ENCODE measurements around the gene RHOG. TPM values are rescaled to one million over a fixed set of nuclear protein-coding genes. Genes with fewer than 3 reads are reported as not detected.

The RHOG gene
- total and polyA plus RNA-seq, 8 donors: 5.9 to 101 (median 34.0) TPM

DNA sequence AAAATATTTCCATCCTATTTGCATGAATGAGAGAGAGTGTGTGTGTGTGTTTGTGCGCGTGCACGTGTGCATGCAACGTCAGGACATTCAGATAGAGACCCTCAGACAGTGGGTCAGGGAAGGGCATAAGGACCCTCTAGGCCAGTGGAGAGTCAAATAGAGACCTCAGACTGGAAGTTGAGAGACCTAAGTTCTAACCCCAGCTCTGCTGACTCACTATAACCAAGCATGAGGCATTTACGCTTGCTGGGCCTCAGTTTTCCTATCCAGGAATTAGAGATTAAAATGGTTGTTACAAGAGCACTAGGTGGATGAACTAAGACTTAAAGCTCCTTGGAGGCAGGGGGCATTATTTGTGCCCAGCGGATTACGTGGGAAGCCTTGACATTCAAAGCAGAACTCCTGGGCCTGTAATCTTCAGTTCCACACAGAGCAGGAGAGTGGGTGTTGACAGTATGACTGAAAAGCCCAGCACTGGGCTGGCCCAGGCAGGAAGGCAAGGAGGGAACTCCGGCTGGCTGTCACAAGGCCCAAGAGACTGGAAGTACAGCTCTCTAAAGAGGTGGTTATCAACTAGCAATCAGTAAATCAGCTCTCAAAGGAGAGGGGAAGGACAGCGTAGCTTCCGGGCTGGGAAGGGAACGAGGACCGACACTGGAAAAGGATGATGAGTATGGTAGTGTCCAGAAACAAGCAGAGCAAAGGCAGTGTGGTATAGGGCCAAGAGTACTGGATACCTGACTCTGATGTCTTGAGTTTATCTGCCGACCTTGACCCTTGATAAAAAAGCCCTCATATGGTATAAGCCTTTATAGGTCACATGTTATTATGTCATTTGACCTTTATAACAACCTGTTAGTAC lies 9.2 kb downstream of the RHOG start:
- 62 to 75% (median 69%) methylated on average over 12 to 13 of the region's 13 CpGs for WGBS, 5 donors
- H3K9me3 ChIP-seq: no peaks in the 10 kb centered on the region
- intact Hi-C loops (cut with DNase I; ENCODE audit: low total_unique reads): no loop called here
- peak overlapping the region; percentile 13 to 98 (median 52) for H3K27ac ChIP-seq
- DNase-seq: peak; percentile 34 to 40
- no peaks in the 10 kb centered on the region for H3K27me3 ChIP-seq
- H3K36me3 ChIP-seq: peaks cover 22 to 43% (median 41%) of the 10 kb centered on the region in 4 donors
- H3K4me1 ChIP-seq: peaks cover 24 to 77% (median 54%) of the 10 kb centered on the region in 4 donors
- H3K4me3 ChIP-seq: no peak overlapping the region
- no peak for TF ChIP-seq POLR2AphosphoS5 (IDR thresholded peaks at IDR 0.05)
- TF ChIP-seq POLR2A (IDR thresholded peaks at IDR 0.05): no peak
- TF ChIP-seq, protein P1, sequence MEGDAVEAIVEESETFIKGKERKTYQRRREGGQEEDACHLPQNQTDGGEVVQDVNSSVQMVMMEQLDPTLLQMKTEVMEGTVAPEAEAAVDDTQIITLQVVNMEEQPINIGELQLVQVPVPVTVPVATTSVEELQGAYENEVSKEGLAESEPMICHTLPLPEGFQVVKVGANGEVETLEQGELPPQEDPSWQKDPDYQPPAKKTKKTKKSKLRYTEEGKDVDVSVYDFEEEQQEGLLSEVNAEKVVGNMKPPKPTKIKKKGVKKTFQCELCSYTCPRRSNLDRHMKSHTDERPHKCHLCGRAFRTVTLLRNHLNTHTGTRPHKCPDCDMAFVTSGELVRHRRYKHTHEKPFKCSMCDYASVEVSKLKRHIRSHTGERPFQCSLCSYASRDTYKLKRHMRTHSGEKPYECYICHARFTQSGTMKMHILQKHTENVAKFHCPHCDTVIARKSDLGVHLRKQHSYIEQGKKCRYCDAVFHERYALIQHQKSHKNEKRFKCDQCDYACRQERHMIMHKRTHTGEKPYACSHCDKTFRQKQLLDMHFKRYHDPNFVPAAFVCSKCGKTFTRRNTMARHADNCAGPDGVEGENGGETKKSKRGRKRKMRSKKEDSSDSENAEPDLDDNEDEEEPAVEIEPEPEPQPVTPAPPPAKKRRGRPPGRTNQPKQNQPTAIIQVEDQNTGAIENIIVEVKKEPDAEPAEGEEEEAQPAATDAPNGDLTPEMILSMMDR (IDR thresholded peaks at IDR 0.05): no peak
- TF ChIP-seq EP300 (IDR thresholded peaks at IDR 0.05): no peak

DNA sequence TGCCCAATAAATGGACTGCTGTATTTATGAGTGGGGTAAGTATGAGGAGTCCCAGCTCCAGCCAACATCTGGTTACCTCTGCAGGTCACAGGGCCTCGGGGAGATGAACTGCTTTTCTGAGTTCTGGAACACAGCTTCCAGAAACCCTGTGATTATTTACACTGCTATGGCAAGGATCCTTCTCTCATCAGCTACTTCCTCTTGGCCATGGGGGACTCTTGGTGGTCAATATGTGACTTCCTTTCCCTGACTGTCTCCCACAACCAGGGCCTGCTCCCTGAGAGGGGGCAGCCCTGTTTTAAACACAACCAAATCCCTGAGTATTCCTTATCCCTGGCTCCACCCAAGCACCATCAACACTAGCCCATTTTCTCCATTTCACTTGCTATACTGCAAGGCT lies 10.0 kb downstream of the RHOG start:
- WGBS, 5 donors: 69 to 88% (median 71%) methylated on average over 1 of the region's 1 CpG
- TF ChIP-seq POLR2AphosphoS5 (IDR thresholded peaks at IDR 0.05) (no peak), EP300 (IDR thresholded peaks at IDR 0.05) (no peak), POLR2A (IDR thresholded peaks at IDR 0.05) (no peak)
- TF ChIP-seq, protein P1 (IDR thresholded peaks at IDR 0.05): no peak
- H3K4me1 ChIP-seq: peaks cover 24 to 68% (median 45%) of the 10 kb centered on the region in 4 donors
- H3K9me3 ChIP-seq: no peaks in the 10 kb centered on the region
- no peaks in the 10 kb centered on the region for H3K27me3 ChIP-seq
- intact Hi-C loops (cut with DNase I; ENCODE audit: low total_unique reads): no loop called here
- H3K36me3 ChIP-seq: peaks cover 29 to 52% (median 49%) of the 10 kb centered on the region in 4 donors
- no peak for DNase-seq
- no peak overlapping the region for H3K4me3 ChIP-seq
- H3K27ac ChIP-seq: peak overlapping the region in 3 of 5 donors; percentile 52 to 98 (median 66)

DNA sequence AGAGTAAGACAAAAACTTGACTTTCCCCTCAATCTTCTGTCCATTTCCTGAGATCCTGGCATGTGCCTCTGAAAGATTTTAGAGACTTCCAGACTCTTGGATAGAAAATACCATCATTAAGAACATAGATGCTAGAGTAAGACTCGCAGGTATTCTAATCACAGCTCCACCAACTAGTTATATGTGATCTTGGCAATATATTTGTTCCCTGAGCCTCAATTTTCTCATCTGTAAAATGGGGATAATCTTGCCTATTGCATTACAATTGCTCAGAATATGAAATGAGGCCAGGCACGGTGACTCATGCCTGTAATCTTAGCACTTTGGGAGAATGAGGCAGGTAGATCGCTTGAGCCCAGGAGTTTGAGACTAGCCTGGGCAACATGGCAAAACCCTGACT lies 10.7 kb downstream of the RHOG start:
- Histone ChIP-seq H3K4me1 (peaks cover 23 to 62% (median 39%) of the 10 kb centered on the region in 4 donors), H3K36me3 (peaks cover 31 to 59% (median 55%) of the 10 kb centered on the region in 4 donors), H3K9me3 (no peaks in the 10 kb centered on the region), H3K4me3 (no peak overlapping the region), H3K27ac (no peak overlapping the region), H3K27me3 (no peaks in the 10 kb centered on the region)
- WGBS, 5 donors: 91 to 98% (median 95%) methylated on average over 3 of the region's 3 CpGs
- no peak for TF ChIP-seq POLR2AphosphoS5 (IDR thresholded peaks at IDR 0.05)
- no peak for TF ChIP-seq POLR2A (IDR thresholded peaks at IDR 0.05)
- TF ChIP-seq, protein P1 (IDR thresholded peaks at IDR 0.05): no peak
- no peak for TF ChIP-seq EP300 (IDR thresholded peaks at IDR 0.05)
- intact Hi-C loops (cut with DNase I; ENCODE audit: low total_unique reads): no loop called here
- no peak for DNase-seq

DNA sequence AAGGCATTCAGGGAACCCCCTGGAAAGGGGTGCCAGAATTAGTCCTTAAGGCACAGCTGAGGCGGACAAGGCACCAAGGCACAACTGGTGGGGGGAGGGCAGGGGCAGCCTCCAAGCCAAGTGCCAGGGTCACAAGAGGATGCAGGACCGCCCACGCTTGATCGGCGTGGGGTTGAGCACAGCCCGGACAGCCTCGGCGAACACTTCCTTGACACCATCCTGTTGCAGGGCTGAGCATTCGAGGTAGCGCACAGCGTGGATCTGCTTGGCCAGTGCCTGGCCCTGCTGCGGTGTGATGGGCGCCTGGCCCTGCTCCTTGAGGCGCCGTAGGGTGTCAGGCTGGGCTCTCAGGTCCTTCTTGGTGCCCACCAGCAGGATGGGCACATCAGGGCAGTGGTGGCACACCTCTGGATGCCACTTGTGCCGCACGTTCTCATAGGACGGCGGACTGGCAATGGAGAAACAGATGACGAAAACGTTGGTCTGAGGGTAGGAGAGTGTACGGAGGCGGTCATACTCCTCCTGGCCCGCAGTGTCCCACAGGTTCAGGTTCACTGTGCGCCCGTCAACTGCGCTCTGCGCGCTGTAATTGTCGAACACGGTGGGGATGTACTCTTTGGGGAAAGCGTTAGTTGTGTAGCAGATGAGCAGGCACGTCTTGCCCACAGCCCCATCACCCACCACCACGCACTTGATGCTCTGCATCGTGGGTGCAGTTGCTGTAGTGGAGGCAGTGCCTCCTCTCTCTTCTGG lies 13.1 kb downstream of the RHOG start:
- DNase-seq: no peak
- Histone ChIP-seq H3K27ac (no peak overlapping the region), H3K4me3 (no peak overlapping the region), H3K36me3 (peaks cover 27 to 60% (median 56%) of the 10 kb centered on the region in 4 donors), H3K9me3 (no peaks in the 10 kb centered on the region), H3K27me3 (no peaks in the 10 kb centered on the region), H3K4me1 (peaks cover 9 to 45% (median 18%) of the 10 kb centered on the region in 4 donors)
- 91 to 94% (median 93%) methylated on average over 22 to 35 of the region's 35 CpGs for whole genome bisulfite sequencing, 5 donors
- TF ChIP-seq POLR2AphosphoS5 (IDR thresholded peaks at IDR 0.05) (no peak), POLR2A (IDR thresholded peaks at IDR 0.05) (no peak), EP300 (IDR thresholded peaks at IDR 0.05) (no peak)
- TF ChIP-seq, protein P1 (IDR thresholded peaks at IDR 0.05): no peak
- intact Hi-C loops (cut with DNase I; ENCODE audit: low total_unique reads): no loop called here

All from stomach (tissue), 9 donors.